ENCODE data around the gene IFTAP.
"Not testable (repeated sequence)": the region's sequence is repeated elsewhere in the genome, so short reads cannot be mapped to it uniquely, and the experiment has no call there.

Gene IFTAP

GRCh38 chr11:36594316-36594989 is at the start of gene IFTAP:
Gene IFTAP (plus strand): TSS chr11:36594502. CDS start chr11:36610104, 15,602 bp downstream.
- DNase-seq: peak; percentile 95

- DNase-seq: no peak
Observed at GRCh38 chr11:36550385-36551115, 43.8 kb upstream of the IFTAP start.

GRCh38 chr11:36557390-36557789 is 36.9 kb upstream of the IFTAP start:
- not testable (repeated sequence) for DNase-seq

- no peak for DNase-seq
Observed at GRCh38 chr11:36557991-36558390, 36.3 kb upstream of the IFTAP start.

- DNase-seq: no peak
Observed at GRCh38 chr11:36558571-36559413, 35.5 kb upstream of the IFTAP start.

- peak; percentile 82 for DNase-seq
Observed at GRCh38 chr11:36564376-36565030, 29.8 kb upstream of the IFTAP start.

GRCh38 chr11:36565031-36565610 is 29.2 kb upstream of the IFTAP start:
- peak; percentile 19 for DNase-seq

GRCh38 chr11:36566407-36567053 is 27.8 kb upstream of the IFTAP start:
- peak; percentile 20 for DNase-seq

- DNase-seq: peak; percentile 61
Observed at GRCh38 chr11:36567694-36568093, 26.6 kb upstream of the IFTAP start, which contains the start of gene RAG1. Gene RAG1 (plus strand): TSS chr11:36568007. CDS start chr11:36573305, 5,298 bp downstream.

GRCh38 chr11:36569095-36569494 is 25.2 kb upstream of the IFTAP start:
- DNase-seq: no peak

GRCh38 chr11:36574486-36574885 is 19.8 kb upstream of the IFTAP start:
- no peak for DNase-seq

- DNase-seq: no peak
Observed at GRCh38 chr11:36577373-36577772, 16.9 kb upstream of the IFTAP start.

GRCh38 chr11:36577859-36578258 is 16.4 kb upstream of the IFTAP start:
- DNase-seq: peak; percentile 39

- peak; percentile 91 for DNase-seq
Observed at GRCh38 chr11:36578458-36578857, 15.8 kb upstream of the IFTAP start.

- no peak for DNase-seq
Observed at GRCh38 chr11:36581536-36581935, 12.8 kb upstream of the IFTAP start.

GRCh38 chr11:36583667-36584066 is 10.6 kb upstream of the IFTAP start:
- DNase-seq: no peak

GRCh38 chr11:36586543-36586942 is 7.8 kb upstream of the IFTAP start:
- no peak for DNase-seq

GRCh38 chr11:36588099-36588498 is 6.2 kb upstream of the IFTAP start:
- DNase-seq: no peak

GRCh38 chr11:36590513-36590912 is 3.8 kb upstream of the IFTAP start:
- DNase-seq: no peak

- no peak for DNase-seq
Observed at GRCh38 chr11:36591433-36591832, 2.9 kb upstream of the IFTAP start.

- no peak for DNase-seq
Observed at GRCh38 chr11:36596880-36597279, 2.6 kb downstream of the IFTAP start.

GRCh38 chr11:36598051-36598450 is 3.7 kb downstream of the IFTAP start, which contains the start of gene RAG2:
Gene RAG2 (minus strand): TSS chr11:36598236. CDS start chr11:36594168, 4,068 bp downstream.
- no peak for DNase-seq
